KBM-7 (cell line): ENCODE data around the gene TLK1.

Experiments used
- DNase-seq: peaks from one replicate; pipeline ENCODE4 v3.0.0-alpha.2; 2015
- in situ Hi-C: fragments of 300-500 bp; cut with MboI; formaldehyde crosslinking; loops from 2 replicates; pipeline ENCODE4 v1.14.3; 2020; ENCODE audit warnings: low sequenced_read_pairs, low pct_unique_long_range_greater_than_20kb, mixed read lengths

The TLK1 gene

DNA sequence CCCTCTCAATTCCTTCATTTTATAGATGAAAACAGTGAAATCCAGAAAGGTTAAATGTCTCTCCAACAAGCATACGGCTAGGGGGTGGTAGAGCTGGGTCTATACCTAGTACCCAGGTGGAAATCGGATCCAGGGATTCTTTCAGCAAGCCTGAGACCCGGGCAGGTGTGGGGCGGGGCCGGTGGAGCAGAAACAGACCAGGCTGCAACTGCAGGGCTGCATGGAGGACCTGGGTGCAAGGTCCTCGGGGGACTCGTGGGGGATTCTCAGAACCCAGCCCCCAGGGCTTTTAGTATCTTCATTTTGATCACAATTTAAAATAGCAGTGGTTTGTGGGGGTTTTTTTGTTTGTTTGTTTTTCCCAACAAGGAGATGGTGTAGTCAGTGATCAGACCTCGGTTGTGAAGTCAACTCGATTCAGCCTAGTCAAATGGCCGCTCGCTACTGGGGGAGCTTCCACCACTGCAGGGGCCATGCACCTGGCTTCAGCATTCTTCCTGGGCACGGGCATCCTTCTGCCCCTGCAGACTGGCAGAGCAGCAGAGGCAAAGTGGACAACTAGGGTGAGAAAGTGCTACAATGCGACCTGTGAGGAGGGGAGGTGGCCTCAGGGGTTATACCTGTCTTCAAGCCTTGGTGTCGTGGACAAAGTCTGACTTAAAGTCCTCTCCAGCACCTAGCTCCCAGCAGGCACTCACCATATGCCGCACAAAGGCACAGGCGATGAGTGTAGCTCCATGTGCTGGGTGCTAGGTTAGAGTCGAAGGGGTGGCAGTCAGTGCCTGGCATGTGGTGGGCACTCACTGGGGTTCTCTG lies 185.4 kb downstream of the TLK1 start:
- DNase-seq, result no peak
- in situ Hi-C loops, result no loop called here

DNA sequence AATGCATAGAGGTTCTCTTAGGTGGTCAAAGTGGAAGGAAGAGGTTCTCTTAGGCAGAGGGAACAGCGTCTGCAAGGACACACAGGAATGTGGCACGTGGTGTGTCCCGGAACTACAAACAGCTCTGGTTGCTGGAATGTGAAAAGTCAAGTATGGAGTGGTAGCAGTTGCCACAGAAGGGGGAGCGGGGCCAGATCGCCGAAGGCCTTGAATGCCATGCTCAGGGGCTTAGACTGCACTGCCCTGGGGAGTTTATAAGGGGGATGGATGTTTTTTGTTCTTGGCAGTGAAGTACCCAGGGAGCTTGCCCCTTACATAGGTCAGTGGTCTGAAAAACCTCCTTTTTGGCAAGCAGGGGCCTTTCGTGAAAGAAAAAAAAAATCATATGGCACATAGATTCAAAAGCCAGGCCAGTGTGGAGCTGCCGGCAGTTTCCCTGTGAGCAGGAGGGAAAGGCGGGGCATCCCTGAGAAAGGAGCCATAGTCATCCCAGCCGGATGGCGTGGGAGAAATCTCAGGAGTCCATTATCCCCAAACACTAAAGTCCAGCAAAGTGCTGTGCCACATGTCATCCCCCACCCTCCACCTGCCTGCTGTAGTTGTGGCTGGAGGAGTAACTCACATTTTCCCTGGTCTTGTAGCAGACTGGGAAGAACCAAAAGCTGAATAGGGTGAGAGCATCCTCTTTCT lies 186.2 kb downstream of the TLK1 start:
- in situ Hi-C loops, result loop anchor here (25.0 kb wide), 1 partner anchor 463 kb away; the partner anchor contains the start of genes DCAF17 and METTL8
- DNase-seq, result no peak

DNA sequence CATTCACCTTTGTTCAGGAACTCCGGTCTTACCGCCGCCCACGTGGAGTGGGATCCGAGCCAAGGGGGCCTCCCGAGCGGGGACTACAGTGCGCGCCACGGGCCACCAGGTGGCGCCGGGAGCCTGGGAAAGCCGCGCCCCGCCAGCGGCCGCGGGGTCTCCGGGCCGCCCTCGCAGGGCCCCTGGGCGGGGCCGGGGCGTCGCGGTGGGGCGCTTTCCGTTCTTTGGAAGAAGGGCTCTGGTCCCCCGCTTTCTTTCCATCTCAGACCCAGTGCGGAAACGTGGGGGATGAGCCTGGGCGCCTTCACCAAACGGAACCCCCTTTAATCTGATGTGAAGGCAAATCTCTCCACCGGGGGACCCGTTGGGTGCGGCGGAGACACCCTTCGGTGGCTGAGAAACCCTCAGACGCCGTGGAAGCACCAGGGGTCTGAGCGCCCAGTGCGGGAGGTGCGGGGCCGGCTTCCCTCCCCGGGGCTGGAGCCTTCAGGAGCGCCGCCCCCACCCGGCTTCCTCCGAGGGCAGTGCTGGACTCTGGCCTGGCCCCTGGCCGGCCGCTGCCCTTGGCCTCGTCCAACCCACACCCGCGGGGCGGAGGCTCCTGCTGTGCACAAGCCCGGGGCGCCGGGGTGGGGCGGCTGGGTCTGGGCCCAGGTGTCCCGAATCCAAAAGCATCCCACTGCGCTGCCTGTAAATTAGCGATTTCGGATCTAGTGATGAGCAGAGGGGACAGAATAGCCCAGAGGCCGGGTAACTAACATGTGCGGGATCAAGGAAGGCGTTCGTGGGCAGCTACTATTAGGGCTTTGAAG lies 187.0 kb downstream of the TLK1 start:
- in situ Hi-C loops, result loop anchor here (25.0 kb wide), 1 partner anchor 464 kb away; the partner anchor contains the start of genes DCAF17 and METTL8
- DNase-seq, result peak; percentile 91

DNA sequence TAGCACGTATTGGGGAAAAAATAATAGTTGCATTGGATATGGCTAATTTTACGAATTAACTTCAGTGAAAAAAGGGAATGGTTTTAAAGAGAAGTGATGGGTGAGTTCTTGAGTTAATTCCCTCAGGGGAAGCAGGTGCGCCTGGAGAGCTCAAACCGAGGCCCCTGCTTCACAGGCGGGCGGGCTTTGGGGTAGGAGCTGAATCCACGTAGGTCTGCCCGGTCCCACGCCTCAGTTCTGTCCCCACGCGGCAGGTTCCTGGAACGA lies 187.5 kb downstream of the TLK1 start:
- in situ Hi-C loops, result loop anchor here (25.0 kb wide), 1 partner anchor 464 kb away; the partner anchor contains the start of genes DCAF17 and METTL8
- DNase-seq, result no peak

DNA sequence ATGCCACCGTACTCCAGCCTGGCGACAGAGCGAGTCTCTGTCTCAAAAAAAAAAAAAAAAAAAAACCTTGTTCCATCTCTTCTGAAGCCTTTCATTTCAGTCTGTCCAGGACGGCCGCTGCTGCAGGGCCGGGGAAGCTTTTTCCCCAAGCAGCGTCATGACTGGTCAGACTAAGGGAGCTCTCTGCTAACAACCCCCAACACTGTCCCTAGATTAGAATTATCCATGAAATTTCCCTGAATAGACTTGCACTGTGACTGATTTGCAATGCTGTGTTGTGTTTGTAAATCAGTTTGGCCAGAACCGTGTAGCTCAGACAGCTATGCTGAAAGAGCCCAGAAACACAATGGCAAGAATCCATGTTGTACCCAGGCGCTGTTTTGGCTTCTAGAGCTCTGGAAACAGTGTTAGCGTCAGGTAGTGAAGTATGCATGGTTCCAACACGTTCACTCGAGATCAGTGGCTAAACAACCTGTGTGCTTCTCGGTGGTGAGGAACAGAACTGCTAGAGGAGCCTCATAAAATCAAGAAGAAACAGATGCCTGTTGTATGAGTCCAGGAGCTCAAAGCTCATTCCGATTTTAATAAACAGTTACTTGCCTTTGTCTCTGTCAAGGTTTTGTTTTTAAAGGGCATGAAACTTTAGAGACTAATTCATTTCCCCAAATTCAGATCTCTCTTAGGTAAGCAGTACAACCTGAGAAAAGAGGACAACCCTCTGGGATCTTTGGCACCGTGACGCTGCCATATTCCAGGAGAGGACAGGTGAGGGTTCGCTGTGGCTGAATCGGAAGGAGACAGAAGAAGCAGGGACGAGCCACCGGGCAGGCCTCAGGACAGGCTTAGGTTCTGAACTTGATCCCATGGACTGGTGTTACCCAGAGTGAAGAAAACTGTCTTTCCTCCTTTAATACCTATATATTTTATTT lies 188.1 kb downstream of the TLK1 start:
- no peak for DNase-seq
- in situ Hi-C loops, result loop anchor here (25.0 kb wide), 1 partner anchor 465 kb away; the partner anchor contains the start of genes DCAF17 and METTL8

DNA sequence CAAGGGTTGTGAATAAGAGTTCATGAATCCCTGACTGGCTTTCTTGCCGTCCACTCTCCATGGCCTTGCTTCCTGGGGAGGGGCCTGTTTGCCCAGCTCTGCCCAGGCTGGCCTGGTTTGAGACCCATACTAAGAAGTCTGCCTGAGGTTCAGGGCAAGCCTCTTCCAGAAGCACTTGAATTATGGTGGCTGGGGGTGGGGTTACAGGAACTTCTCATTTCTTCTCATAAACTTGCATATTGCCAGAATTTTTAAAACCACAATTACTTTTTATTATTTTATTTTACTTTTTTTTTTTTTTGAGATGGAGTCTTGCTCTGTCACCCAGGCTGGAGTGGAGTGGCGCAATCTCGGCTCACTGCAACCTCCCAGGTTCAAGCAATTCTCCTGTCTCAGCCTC lies 189.6 kb downstream of the TLK1 start:
- in situ Hi-C loops, result loop anchor here (25.0 kb wide), 1 partner anchor 466 kb away; the partner anchor contains the start of genes DCAF17 and METTL8
- no peak for DNase-seq

DNA sequence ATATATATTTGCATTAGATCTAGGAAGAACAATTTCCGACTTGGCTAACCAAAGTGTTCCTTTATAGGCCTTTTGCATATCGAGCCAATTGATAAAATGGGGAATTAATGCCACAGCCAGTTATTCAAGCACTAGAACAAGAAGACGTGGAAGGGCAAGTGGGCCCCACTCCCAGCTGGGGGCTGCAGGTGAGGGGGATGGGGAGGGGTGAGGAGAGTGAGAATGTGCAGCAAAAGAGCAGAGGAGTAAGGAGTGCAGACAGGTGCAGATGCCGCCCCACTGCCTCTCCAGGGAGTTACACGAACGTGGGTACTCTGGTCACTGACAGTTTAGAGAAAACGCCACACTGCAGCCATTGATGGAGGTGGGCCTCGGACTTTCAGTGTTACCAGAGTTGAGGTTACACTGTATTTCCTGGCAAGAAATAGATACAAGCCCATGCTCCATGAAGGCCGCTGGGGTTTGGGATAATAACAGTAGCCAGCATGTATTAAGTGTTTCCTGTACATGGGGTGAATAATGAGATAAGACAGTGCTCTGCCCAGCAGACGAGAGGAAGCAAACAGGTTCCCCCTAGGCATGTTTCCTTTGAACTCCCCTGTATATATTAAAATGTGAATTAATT lies 190.7 kb downstream of the TLK1 start:
- in situ Hi-C loops, result loop anchor here (25.0 kb wide), 1 partner anchor 467 kb away; the partner anchor contains the start of genes DCAF17 and METTL8
- no peak for DNase-seq

DNA sequence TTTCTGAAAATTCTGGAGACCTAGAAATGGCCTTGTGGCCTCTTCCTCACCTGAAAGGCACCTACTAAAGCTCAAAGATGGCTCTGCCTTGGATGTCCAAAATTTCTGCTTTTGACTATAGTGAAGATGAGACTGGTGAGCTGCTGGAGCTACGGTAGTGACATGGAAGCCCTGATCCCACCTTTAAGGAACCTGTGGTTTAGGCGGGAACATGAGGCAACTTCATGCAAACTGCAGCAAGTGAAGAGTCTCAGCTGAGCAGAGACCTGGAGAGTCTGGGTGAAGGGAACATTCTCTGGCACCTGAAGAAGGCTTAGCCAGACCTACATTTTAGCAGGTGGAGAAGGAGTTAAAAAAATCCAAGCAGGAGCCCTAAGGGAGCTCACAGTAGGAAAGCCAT lies 191.7 kb downstream of the TLK1 start:
- no peak for DNase-seq
- in situ Hi-C loops, result loop anchor here (25.0 kb wide), 1 partner anchor 468 kb away; the partner anchor contains the start of genes DCAF17 and METTL8

DNA sequence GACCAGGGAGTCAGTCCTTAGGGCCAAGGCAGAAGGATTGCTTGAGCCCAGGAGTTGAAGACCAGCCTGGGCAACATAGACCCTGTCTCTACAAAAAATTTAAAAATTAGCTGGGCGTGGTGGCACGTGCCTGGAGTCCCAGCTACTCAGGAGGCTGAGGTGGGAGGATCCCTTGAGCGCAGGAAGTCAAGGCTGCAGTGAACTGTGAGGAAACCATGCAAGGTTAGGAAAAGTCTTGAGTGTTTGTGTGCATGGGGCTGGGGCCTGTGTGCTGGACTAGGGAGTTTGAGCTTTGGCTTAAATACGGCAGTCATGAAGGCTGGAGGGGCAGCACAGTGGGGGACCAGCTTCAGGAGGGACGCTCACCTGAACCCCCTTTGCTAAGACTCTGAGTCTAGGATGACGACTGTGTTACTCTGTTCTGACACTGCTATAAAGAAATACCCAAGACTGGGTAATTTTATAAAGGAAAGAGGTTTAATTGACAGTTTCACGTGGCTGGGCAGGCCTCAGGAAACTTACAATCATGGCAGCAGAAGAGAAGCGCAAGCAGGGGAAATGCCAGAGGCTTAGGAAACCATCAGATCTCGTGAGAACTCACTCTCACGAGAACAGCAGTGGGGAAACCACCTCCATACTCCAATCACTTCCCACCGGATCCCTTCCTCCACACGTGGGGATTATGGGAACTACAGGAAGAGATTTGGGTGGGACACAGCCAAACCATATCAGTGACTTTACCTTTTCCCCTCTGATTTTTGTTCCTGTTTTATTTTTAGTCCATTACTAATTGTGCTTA lies 192.3 kb downstream of the TLK1 start:
- in situ Hi-C loops, result loop anchor here (25.0 kb wide), 1 partner anchor 469 kb away; the partner anchor contains the start of genes DCAF17 and METTL8
- DNase-seq, result peak; percentile 5

DNA sequence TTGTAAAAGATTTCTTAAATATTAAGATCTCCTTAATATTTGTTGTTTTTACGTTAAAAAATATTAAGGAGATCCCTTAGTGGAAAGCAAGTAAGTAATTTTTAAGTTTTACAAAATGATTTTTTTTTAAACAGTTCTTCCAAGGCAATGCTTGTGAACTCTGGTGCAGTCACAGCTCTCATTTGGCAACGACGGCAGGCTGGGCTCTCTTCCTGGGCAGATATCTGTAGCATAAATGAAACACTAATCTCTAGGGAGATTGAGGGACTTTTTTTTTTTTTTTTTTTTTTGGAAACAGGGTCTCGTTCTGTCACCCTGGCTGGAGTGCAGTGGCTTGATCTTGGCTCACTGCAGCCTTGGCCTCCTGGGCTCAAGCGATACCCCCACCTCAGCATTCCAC lies 193.1 kb downstream of the TLK1 start:
- in situ Hi-C loops, result loop anchor here (25.0 kb wide), 1 partner anchor 470 kb away; the partner anchor contains the start of genes DCAF17 and METTL8
- no peak for DNase-seq

DNA sequence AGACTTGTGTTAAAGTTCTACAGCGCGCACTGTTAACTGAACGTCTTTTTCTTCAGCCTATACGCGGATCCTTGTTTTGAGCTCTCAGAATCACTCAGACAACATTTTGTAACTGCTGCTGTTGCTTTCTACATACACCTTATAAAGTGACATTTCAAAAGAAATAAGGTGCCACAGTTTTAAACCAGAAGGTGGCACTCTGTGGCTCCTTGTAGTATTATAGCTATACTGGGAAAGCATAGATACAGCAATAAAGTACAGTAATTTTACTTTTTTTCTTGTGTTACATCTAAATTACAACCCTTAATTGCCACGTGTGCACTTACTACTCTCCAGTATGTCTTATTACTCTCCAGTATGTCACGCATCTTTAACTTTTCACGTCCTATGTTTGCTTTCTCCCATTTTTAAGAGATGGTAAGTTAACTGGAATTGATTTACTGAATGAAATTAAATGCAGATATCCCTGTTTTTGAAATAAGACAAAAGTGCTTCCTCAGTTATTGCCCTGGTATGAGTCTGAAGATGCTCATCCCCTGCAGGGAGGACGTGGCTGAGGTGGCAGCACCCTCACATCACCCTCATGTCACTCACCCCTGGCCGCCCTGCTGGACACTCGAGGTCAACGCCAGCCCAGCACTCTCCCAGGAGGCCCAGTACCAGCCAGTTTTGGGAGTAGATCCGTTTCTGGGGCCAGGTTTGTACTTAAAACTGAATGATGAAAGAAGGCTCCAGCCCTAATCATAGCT lies 193.9 kb downstream of the TLK1 start:
- in situ Hi-C loops, result loop anchor here (25.0 kb wide), 1 partner anchor 470 kb away; the partner anchor contains the start of genes DCAF17 and METTL8

DNA sequence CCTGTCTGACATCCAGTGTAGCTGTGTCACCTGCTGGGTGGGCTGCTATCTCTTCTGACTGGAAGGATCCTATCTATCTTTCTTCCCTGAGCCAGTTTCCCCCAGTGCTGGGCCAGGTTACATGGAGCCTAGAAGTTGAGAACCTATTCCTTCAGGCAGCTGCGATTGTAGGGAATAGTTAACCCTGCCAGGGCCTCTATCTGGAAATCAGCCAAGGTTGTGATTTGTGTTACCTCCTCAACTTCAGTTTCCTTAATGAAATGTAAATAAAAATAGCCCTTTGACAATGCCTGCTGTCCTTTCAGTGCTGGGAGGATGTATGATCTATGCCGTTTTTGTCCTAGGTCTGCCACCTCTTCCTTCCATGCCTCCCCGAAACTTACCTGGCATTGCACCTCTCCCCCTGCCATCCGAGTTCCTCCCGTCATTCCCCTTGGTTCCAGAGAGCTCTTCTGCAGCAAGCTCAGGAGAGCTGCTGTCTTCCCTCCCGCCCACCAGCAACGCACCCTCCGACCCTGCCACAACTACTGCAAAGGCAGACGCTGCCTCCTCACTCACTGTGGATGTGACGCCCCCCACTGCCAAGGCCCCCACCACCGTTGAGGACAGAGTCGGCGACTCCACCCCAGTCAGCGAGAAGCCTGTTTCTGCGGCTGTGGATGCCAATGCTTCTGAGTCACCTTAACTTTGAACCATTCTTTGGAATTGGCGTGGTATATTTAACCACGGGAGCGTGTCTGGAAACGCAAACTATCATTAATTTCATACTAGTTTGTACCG lies 195.1 kb downstream of the TLK1 start:
- no peak for DNase-seq
- in situ Hi-C loops, result loop anchor here (25.0 kb wide), 1 partner anchor 472 kb away; the partner anchor contains the start of genes DCAF17 and METTL8

More for the DNA sequence above, 193.9 kb downstream of the TLK1 start:
- peak; percentile 15 for DNase-seq

DNA sequence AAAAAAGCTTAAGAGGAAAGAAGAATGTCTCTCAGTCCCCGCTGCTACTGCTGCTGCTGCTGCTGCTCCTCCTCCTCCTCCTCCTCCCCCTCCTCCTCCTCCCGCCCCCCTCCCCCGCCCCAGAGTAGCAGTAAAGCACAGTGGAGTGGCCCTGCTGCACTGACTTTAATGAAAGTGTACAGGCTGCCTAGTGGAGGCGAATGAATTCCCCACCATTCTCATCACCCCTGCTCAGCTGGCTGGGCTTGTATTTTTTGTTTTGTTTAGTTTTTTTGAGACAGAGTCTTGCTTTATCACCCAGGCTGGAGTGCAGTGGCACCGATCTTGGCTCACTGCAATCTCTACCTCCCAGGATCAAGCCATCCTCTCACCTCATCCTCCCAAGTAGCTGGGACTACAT lies 197.3 kb downstream of the TLK1 start:
- in situ Hi-C loops, result loop anchor here (25.0 kb wide), 1 partner anchor 474 kb away; the partner anchor contains the start of genes DCAF17 and METTL8

DNA sequence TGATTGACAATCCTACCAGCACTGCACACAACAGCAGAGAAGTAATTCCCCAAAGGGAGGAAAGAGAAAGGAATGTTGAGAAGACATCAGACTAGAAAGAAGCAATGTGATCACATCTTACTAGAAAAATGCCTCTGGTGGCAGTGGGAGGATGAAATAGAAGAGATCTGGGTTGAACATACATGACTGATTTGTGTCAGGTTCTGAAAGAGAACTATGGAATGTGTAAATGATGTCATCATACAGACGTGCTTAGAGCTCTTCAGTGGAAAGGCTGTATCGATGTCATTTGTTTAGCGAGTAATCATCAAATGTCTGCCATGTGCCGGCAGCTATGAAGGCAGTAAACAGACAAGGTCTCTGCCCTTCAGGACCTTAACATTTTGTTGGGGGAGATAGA lies 206.8 kb downstream of the TLK1 start:
- in situ Hi-C loops, result loop anchor here (25.0 kb wide), 1 partner anchor 483 kb away; the partner anchor contains the start of genes DCAF17 and METTL8
- no peak for DNase-seq

More for the DNA sequence above, 197.3 kb downstream of the TLK1 start:
- DNase-seq, result no peak

DNA sequence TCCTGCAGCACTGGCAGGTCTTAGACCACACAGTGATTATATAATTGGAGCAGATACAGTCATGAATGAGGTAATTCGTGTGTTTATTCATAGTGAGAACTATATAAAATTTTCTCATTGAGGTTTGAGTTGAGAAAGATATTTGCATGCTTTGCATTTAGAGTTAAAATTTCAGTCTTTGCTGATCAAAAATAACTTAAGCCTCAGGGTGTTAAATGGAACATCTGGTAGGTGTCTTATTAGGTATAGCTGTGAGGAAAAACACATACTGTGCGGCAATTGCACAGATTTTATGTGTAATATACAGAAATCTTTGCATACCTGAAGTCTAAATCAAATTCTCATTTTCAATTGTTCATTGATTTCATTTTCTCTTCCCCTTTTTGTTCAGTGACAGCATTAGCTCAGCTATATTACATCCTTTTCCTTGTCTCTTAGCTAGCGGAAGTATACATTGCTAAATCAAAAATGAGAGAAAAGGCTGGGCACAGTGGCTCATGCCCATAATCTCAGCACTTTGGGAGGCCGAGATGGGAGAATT lies 210.4 kb downstream of the TLK1 start:
- DNase-seq, result no peak
- in situ Hi-C loops, result loop anchor here (25.0 kb wide), 1 partner anchor 487 kb away; the partner anchor contains the start of genes DCAF17 and METTL8
